GM15510 (cell line): ENCODE results near the gene MLLT3.

ENCODE experiments used
- POLR2A ChIP-seq: IDR thresholded peaks from 3 replicates; pipeline ENCODE4 v1.6.1; 2011; ENCODE audit warnings: borderline replicate concordance; ENCODE audit not compliant: insufficient read length; ENCODE audit errors: extremely low read depth

The MLLT3 gene

DNA sequence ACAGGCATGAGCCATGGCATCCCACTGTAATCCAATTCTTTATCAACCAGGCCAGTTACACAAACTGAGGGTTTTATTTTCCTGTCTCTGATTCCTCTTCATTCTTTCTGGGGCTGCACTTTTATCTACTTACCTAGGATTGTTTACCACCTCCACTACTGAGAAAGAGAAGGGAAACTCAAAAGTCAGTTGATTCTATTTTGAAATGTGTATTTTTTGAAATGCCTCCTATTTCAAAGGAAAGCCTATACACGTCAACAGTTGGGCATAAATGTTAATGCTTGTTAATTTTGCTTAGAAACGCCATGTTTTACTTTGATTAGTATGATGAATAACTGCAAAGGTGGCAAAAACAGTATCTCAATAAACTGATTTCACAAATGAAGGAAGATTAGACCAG lies 92.5 kb downstream of the MLLT3 start:
- TF ChIP-seq POLR2A, result no peak

DNA sequence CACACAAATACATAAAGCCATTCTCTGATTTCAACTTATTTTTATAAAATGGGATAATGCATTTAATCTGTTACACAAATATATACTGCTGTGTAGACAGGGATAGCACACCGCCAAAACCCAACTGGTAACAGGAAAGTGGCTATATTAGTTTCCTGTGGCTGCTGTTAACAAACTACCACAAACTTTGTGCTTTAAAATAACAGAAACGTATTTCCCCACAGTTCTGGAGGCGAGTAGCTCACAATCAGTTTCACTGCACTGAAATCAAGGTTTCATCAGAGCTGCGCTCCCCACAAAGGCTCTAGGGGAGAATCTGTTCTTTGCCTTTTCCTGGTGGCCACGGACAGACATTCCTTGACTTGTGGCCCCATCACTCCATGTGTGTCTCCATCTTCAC lies 94.0 kb downstream of the MLLT3 start:
- TF ChIP-seq POLR2A, result no peak

DNA sequence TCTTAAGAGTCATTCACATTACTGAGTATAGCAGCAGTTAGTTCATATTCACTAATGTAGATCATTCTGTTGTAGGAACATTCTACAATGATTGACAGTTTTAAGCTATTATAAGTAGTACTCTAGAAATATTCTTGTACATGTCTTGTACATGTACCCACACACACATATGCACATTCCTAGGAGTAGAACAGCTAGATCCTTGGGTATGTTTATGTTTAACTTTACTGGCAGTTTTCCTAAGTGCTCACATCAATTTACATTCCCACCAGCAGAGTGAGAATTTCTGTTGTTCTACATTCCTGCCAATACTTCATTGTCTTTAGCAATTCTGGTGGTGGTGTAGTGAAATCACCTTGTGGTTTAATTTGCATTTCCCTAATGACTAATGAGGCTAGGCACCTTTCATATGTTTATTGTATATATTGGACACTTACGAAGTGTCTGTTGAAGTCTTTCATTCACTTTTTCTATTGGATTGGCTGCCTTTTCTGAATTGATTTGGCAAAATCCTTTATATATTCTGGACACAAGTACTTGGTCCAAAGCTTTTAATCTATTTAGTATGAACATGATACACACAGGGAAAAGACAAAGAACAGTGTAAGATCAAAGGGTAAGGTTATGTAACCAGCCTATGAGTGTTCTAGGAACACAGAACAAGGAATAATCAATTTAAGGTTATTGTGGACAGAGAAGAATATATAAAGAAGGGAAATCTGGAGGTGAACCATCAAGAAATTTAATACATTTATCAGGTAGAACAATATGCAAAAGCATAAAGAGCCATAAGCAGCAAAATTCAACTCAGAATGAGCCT lies 95.6 kb downstream of the MLLT3 start:
- no peak for TF ChIP-seq POLR2A

DNA sequence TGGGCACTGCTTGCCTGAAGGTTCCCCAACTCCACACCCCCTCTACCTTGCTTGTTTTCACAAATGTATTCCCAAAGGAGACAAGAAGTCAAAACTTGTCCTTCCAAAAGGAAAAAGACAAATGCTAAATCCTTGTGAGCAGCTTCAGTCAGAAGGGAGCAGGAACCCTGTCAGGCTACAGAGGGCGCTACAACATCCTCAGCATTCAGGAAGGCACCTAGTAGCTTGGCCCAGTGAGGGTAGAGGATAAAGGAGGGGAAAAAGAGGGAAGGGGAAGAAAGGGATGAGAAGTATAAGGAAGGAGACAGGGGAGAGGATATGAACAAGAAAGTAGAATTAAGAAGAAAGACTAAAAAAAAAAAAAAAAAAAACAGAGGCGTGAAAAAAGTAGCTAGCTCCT lies 97.5 kb downstream of the MLLT3 start:
- no peak for TF ChIP-seq POLR2A

DNA sequence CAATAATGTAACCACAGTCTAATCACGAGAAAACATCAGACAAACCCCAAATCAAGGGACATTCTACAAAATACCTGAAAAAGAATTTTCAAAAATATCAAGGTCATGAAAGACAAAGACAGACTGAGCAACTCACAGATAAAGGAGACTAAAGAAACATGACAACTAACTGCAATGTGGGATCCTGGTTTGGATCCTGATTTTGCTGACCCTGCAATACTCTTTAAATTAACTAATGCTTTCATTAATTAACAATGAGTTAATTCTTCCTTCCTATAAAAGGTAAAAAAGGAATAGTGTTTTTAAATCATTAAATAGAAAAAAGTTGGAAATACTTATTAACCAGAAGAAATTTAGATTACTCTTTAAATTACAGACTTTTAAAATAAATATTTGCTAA lies 103.6 kb downstream of the MLLT3 start:
- TF ChIP-seq POLR2A, result no peak

DNA sequence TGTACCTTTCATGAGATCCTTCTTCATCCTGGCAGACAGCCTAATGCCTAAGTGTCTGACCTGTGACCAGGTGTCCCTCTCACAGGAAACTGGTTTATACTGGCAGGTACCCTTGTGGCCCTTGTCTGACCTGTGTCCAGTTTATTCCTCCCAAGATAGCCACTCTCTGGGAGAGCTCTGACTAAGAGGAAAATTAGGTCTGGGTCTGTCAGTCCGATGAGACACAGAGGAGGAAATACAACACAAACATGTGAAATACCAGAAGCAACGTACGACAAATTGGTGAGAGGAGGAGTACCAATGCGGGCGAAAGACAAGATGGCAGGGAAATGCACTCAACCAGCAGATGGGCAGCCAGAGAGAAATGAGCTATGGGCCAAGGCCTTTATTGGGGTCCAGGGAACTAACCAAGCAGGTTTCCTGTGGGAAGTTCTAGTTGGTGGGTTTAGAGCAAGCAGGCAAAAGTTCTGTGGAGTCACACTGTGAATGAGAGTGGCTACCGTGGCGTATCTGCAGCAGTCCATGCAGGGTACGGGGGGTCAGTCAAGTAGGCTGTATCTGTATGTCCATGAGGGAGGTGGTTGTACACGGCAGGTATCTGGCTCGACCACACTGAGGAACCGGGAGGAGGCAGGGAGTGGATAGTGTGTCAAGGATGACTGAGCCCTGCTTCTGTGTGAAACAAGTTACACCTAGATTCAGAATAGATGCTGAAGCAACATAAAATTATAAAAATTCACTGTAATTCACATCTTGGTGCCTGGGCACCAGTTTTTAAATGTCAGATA lies 109.0 kb downstream of the MLLT3 start:
- TF ChIP-seq POLR2A, result no peak

DNA sequence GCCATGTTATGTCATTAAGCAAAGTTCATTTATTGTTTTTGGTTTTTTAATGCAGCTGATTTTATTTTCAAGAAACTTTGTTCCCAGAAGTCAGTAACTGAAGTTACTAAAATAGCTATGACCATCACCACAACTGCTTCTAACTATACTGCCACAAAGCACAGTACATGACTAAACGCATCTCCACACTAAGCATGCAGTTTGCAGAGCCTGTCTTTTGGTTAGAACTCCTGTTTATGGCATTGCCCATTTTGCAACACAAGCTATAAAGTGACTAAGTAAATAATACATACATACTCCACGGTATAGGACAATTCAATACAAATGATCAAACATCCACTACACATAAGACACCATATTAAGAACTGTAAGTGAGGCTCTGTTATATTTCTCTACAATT lies 109.7 kb downstream of the MLLT3 start:
- TF ChIP-seq POLR2A, result no peak

DNA sequence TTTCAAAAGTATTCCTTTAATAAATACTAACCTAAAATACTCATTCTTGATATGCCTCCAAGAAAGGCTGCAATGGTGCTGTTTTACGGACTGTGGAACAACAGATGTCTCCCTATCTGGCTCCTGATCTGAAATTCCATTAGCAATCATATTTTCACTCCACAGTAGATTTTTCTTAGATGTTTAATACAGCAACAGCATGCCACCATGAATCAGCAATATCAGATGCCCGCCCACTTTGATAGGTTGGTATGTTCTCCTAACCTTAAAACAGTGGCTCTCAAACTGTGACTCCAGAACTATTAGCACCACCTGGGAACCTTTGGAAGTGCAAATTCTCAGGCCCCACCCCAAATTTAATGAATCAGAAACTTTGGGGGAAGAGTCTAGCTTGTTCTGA lies 110.2 kb downstream of the MLLT3 start:
- TF ChIP-seq POLR2A, result no peak

DNA sequence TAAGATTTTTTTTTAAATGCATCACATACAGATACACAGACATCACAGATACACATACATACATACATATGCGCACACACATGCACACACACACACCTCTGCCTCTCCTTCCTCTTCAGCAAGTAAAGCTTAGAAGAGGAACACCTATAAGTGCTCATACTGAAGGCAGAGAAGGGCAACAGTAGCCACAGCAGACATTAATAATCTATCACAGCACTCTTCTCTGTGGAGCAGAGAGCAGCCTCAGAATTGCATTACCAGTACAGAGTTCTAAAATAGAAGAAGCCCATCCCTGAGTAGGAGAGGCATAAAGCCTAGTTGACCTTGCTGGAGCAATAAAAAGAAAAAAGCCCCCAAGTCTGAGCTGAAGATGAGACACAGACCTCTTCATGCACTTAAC lies 110.6 kb downstream of the MLLT3 start:
- no peak for TF ChIP-seq POLR2A

DNA sequence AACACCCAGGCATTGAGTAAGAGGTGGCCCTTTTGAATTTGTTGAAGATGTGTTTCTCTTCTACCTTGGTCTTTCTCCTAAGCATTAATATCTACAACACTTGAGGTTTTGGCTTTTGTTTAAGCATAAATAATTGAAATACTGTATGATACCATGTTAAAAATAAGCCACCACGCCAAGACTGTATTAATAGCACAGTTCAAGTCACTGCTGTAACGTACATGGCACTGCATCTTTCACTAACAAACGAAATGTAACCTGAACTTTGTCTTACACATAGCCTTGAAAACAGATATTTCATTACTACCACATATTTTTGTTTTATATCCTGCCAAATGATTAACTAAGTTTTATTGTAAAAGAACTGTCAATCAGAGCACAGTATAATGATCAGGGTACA lies 112.8 kb downstream of the MLLT3 start:
- TF ChIP-seq POLR2A, result no peak

DNA sequence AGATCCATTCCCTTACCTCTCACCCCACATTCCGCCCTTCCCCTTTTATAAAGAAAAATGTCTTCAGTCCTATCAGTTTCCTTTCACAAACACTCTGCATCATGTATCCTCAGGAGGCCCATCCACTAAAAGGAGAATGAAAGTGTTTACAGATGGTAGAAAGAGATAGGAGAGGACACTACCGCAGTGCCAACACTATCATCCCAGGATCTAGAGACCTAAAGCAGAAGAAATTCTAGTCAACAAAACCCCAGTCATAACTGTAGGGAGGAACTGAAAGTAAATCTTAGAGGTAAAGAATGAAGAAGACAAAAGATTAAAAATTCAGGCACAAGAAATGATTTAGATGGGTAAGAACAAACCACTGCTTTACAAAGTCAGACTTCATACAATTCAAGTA lies 114.1 kb downstream of the MLLT3 start:
- TF ChIP-seq POLR2A, result no peak

DNA sequence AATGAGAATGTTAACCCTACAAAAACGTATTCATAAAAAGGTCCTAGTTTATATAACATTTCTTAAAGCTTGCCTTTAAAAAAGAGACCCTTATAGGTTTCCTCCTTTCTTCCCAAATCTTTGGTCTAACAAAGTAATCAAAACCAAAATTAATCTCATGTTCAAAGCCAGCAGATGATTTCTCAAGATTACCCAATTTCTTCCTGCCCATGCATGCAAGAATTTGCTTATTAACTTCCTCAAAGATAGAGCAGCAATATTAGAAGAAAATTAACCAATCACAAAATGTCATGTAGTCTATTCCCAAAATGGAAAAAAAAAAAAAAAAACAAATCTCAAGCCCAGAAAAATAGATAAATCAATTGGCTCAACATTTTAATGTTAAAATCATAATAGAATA lies 114.9 kb downstream of the MLLT3 start:
- no peak for TF ChIP-seq POLR2A

DNA sequence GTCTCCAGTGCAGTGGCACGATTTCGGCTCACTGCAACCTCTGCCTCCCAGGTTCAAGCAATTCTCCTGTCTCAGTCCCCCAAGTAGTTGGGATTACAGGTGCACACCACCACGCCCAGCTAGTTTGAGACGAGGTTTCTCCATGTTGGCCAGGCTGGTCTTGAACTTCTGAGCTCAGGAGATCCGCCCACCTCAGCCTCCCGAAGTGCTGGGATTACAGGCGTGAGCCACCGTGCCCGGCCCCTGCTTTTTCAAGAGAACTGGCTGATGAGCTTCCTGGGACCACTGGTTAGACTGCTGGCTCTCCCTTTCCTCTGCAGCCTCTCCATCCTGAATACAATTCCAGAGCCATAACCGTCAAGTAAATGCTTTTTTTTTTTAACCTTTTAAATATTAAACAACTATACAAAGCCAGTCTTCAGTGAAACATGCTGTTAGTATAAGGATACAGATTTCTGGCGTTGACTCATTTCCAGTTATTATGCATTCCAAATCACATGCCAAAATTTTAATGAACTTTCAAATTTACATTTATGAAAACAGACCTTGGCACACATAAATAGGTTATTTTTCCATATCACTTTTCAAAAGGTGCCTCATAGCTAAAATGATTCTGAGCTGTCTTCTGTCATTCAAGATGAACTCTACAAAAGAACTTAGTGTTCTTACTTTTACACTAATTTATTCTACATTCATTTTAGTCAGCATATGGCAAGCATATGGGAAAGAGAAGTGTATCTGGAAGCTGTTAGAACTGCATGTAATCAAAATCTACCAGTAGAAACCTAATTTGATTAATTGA lies 116.0 kb downstream of the MLLT3 start:
- TF ChIP-seq POLR2A, result no peak

DNA sequence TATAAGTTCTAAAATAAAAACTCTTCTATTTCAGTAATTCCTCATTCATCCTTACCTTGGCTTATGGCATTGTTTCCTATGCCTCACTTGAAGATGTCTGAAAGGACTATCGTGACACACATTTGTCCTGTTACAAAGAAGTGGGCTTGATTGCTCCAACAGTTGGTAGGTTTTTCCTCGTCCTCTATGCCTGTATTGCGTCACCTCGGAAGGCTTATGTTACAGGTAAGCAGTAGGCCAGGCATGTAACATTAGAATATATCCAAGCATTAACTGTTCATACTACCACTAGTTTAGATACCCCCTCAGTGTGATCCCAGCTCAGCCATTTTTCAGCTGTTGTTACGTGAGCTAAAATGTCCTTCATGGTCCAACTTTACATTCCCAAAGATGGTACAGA lies 116.7 kb downstream of the MLLT3 start:
- TF ChIP-seq POLR2A, result no peak

DNA sequence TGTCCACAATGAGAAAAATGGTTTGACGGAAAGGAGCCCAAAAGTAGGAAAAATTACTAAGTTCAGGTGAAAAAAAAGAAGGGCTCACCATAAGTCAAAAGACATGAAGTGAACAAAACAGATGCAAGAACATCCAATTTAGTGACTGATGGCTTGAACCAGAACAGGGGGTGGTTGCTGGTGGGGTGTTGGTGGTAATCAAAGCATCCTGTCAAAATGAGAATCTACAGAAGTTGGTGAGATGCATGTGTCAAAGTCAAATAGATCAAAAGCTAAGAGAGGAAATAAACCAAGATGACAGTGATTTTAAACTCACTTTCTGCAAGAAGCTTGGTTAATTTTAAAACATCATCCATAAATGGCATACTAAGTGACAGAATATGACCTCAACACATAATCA lies 117.4 kb downstream of the MLLT3 start:
- TF ChIP-seq POLR2A, result no peak
